Adrenal gland (tissue), 12 donors: Measurements from ENCODE around the gene HNMT. TPM values are rescaled to one million over a fixed set of nuclear protein-coding genes. Genes with fewer than 3 reads are reported as not detected.

Source experiments
- DNase-seq, 7 donors: peaks; one replicate each; pipeline ENCODE4 v3.0.0-alpha.2; 2019 to 2020
- H3K27ac ChIP-seq, 5 donors: fragments of 200-600 bp; sonication (generic) in 4 of 5; 1 replicate in 3 of 5; 2 replicates in 2 of 5; pipeline versions ENCODE4 v1.5.1 to v1.8.0; 2016 to 2020; ENCODE audit warnings: mild to moderate bottlenecking in 1 of 5
- H3K27me3 ChIP-seq: fragments of 200-600 bp; 2 replicates; pipeline ENCODE4 v1.8.0; 2021
- H3K36me3 ChIP-seq, 2 donors: fragments of 200-600 bp; replicated peaks in 1 of 2; 1 replicate in 1 of 2; 2 replicates in 1 of 2; pipeline versions ENCODE4 v1.5.1 to v1.8.0; 2018 to 2022
- H3K4me1 ChIP-seq, 2 donors: fragments of 200-600 bp; replicated peaks in 1 of 2; 1 replicate in 1 of 2; 2 replicates in 1 of 2; pipeline versions ENCODE4 v1.5.1 to v1.8.0; 2018 to 2021
- H3K4me3 ChIP-seq, 4 donors: fragments of 200-600 bp; sonication (generic) in 3 of 4; one replicate each; pipeline ENCODE4 v1.5.1; 2016 to 2018
- H3K9me3 ChIP-seq, 3 donors: fragments of 200-600 bp; sonication (generic) in 1 of 3; replicated peaks in 1 of 3; 1 replicate in 2 of 3; 2 replicates in 1 of 3; pipeline versions ENCODE4 v1.5.1 to v1.8.0; 2016 to 2021
- CTCF ChIP-seq, 6 experiments: fragments of 450-650 bp in 4 of 6; fragments of 200-600 bp in 2 of 6; sonication (generic) in 1 of 6; IDR thresholded peaks; 1 replicate in 5 of 6; 2 replicates in 1 of 6; pipeline versions ENCODE4 v1.5.1 to v1.8.0; 2016 to 2021; ENCODE audit warnings: antibody characterized with exemption in 6 of 6, mild to moderate bottlenecking in 2 of 6, moderate library complexity in 1 of 6
- POLR2A ChIP-seq, 2 donors: fragments of 450-650 bp; IDR thresholded peaks; one replicate each; pipeline ENCODE4 v1.6.1; 2017; ENCODE audit warnings: antibody characterized with exemption in 2 of 2, mild to moderate bottlenecking in 2 of 2, moderate library complexity in 1 of 2
- WGBS, 4 donors: extraction: QIAGEN DNeasy Blood & Tissue Kit in 2 of 4; methylation state at CpG; one replicate each; pipeline versions ENCODE4 v1.1.5 to v1.1.7; 2013 to 2017; 5-methylcytosine and 5-hydroxymethylcytosine counted together
- intact Hi-C, 2 donors: fragments of 100-400 bp; cut with DNase I; formaldehyde crosslinking; loops; one replicate each; pipeline versions ENCODE4 v1.14.1 to v1.15.0; 2022 to 2023
- polyA plus RNA-seq, 3 donors: library from polyadenylated mRNA; stranded (reverse); fragments of 200-250 nt in 2 of 3; fragments of 350-450 nt in 1 of 3; fragmentation: Illumina TruSeq in 1 of 3; extraction: RNeasy Lipid Tissue Mini Kit (QIAGEN cat#74804) in 1 of 3; gene quantifications; one replicate each; pipeline ENCODE4 v1.2.3, GENCODE V29; 2013 to 2014
- total RNA-seq, 9 donors: library from RNA; depleted of rRNA in 4 of 9; stranded (reverse); fragments of >200 nt in 4 of 9; fragments of 120-200 nt in 1 of 9; fragmentation: NEBNext Ultra II Directional in 1 of 9; extraction: Animal tissue kit (Norgen Biotek cat#: 25700) in 1 of 9; gene quantifications; one replicate each; pipeline versions ENCODE4 v1.1.0 to v1.2.4, GENCODE V29; 2013 to 2023
- donor health status: healthy with polysubstance abuse.
- donor health status: Bipolar disorder and iron deficiency.
- donor health status: DM: yes; HTN: yes; CAD: no.
- donor health status: DM: no; HTN: no; CAD: no.
- donor health status: DM: no; HTN: no; CAD: no.
- donor health status: DM: yes; HTN: yes; CAD: no.

HNMT gene
- total and polyA plus RNA-seq, 12 donors: 4.5 to 53.7 (median 21.3) TPM

GRCh38 chr2:137997733-137998132, 33.5 kb downstream of the HNMT start:
- H3K36me3 ChIP-seq: no peaks in the 10 kb centered on the region
- WGBS, 4 donors: 92 to 98% (median 96%) methylated on average over 4 of the region's 4 CpGs
- no peaks in the 10 kb centered on the region for H3K27me3 ChIP-seq
- no peaks in the 10 kb centered on the region for H3K4me1 ChIP-seq
- H3K4me3 ChIP-seq: no peak overlapping the region
- DNase-seq: no peak
- intact Hi-C loops: no loop called here
- no peak overlapping the region for H3K27ac ChIP-seq
- TF ChIP-seq POLR2A (IDR thresholded peaks at IDR 0.05): no peak
- TF ChIP-seq CTCF (IDR thresholded peaks at IDR 0.05): no peak
- peaks cover 0 to 2% (median 0%) of the 10 kb centered on the region in 3 donors for H3K9me3 ChIP-seq

GRCh38 chr2:137998503-137998902, 34.2 kb downstream of the HNMT start:
- Histone ChIP-seq H3K27me3 (no peaks in the 10 kb centered on the region), H3K27ac (no peak overlapping the region), H3K4me1 (no peaks in the 10 kb centered on the region), H3K4me3 (no peak overlapping the region), H3K36me3 (no peaks in the 10 kb centered on the region), H3K9me3 (peaks cover 0 to 2% (median 0%) of the 10 kb centered on the region in 3 donors)
- TF ChIP-seq POLR2A (IDR thresholded peaks at IDR 0.05) (no peak), CTCF (IDR thresholded peaks at IDR 0.05) (no peak)
- intact Hi-C loops: no loop called here
- DNase-seq: no peak
- WGBS, 4 donors: 35 to 63% (median 53%) methylated on average over 1 of the region's 1 CpG

GRCh38 chr2:137999273-137999672, 35.0 kb downstream of the HNMT start:
- intact Hi-C loops: no loop called here
- Histone ChIP-seq H3K36me3 (no peaks in the 10 kb centered on the region), H3K4me1 (no peaks in the 10 kb centered on the region), H3K4me3 (no peak overlapping the region), H3K27me3 (no peaks in the 10 kb centered on the region), H3K27ac (no peak overlapping the region), H3K9me3 (peaks cover 0 to 2% (median 0%) of the 10 kb centered on the region in 3 donors)
- WGBS, 4 donors: 94 to 100% (median 95%) methylated on average over 1 of the region's 1 CpG
- DNase-seq: no peak
- no peak for TF ChIP-seq POLR2A (IDR thresholded peaks at IDR 0.05)
- no peak for TF ChIP-seq CTCF (IDR thresholded peaks at IDR 0.05)

GRCh38 chr2:138000009-138000408, 35.7 kb downstream of the HNMT start:
- WGBS, 4 donors: 64 to 95% (median 88%) methylated on average over 1 of the region's 1 CpG
- no peak for DNase-seq
- H3K4me3 ChIP-seq: no peak overlapping the region
- intact Hi-C loops: no loop called here
- no peak overlapping the region for H3K27ac ChIP-seq
- no peaks in the 10 kb centered on the region for H3K27me3 ChIP-seq
- no peaks in the 10 kb centered on the region for H3K9me3 ChIP-seq
- no peaks in the 10 kb centered on the region for H3K36me3 ChIP-seq
- no peak for TF ChIP-seq POLR2A (IDR thresholded peaks at IDR 0.05)
- no peak for TF ChIP-seq CTCF (IDR thresholded peaks at IDR 0.05)
- no peaks in the 10 kb centered on the region for H3K4me1 ChIP-seq
